Choroid plexus epithelial cell (primary cell): ENCODE data around the gene FAF2.

Experiments used
- DNase-seq: peaks from one replicate; pipeline ENCODE4 v3.0.0-alpha.2; 2010; ENCODE audit warnings: low read depth
- H3K4me3 ChIP-seq: 2 replicates; pipeline ENCODE4 v1.5.1; 2011; ENCODE audit warnings: low read depth, mild to moderate bottlenecking, control low read depth, low read length, moderate library complexity
- TF ChIP-seq, protein P1 (sequence below): conservative IDR thresholded peaks from 2 replicates; pipeline ENCODE4 v1.5.1; 2011; ENCODE audit warnings: low read depth, mild to moderate bottlenecking, control low read depth, inconsistent platforms, low read length, moderate library complexity

FAF2 gene

DNA sequence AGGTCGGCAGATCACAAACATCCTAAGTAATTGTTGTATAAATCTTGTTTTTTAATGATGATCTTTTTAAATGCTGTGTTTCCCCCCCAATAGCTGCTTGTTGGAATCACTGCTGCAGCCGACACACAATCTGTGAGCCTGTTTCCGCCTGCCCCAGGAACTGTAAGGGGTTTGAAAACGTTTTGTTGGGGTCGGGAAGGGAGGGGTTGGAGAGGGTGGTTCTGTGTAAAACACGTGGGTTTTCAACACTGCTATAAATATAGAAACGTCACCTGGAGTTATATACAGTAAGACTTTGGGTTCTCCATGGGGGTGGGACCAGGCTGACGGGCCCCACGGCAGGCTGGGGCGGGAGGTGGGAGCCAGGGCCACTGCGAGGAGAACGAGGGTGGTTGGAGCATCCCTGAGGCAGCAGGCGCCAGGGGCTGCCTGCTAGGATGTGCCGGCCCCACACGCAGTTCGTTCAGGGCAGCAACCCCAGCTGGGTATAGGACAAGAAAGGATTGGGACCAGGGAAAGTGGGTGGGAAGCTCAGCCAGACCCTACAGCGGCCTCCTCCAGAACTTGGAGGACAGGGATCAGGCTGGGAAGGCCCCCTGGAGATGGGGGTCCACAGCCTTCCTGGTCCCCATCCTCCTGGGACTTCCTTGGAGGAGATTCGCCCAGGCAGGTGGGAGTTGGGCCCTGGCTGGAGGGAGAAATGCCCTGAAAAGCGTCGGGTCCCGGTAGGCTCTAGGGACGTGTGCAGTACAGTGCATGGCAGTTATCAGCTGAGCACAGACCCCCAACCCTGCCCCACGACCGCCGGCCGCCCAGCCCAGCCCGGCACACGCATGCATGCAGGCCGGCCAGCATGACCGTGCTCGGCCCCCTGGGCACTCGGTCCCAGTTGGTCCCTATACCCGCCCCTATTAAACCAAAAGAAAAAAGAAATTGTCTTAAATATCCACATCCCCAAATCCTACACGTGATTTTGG, 79.3 kb downstream of the FAF2 start:
- H3K4me3 ChIP-seq: no peak overlapping the region
- DNase-seq: no peak
- TF ChIP-seq, protein P1, sequence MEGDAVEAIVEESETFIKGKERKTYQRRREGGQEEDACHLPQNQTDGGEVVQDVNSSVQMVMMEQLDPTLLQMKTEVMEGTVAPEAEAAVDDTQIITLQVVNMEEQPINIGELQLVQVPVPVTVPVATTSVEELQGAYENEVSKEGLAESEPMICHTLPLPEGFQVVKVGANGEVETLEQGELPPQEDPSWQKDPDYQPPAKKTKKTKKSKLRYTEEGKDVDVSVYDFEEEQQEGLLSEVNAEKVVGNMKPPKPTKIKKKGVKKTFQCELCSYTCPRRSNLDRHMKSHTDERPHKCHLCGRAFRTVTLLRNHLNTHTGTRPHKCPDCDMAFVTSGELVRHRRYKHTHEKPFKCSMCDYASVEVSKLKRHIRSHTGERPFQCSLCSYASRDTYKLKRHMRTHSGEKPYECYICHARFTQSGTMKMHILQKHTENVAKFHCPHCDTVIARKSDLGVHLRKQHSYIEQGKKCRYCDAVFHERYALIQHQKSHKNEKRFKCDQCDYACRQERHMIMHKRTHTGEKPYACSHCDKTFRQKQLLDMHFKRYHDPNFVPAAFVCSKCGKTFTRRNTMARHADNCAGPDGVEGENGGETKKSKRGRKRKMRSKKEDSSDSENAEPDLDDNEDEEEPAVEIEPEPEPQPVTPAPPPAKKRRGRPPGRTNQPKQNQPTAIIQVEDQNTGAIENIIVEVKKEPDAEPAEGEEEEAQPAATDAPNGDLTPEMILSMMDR: no peak

DNA sequence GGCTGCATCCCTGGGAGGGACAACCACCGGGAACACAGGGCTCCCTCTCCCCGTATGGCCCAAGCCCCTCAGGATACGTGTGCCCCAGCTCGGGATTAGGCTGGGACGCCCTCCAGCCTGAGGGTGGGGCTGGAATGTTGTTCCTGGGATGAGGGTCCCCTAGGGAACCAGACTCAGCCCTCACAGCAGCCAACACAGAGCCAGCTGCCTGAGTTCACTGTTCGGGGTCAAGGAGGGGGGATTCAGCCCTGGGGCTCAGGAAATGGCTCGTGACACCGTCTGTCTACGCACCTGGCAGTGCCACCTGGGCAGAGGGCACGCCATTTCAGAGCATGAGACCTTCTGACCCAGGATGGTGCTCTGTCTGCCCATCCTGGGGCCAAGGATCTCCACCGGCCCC, 80.1 kb downstream of the FAF2 start:
- H3K4me3 ChIP-seq: no peak overlapping the region
- TF ChIP-seq, protein P1: no peak
- no peak for DNase-seq

DNA sequence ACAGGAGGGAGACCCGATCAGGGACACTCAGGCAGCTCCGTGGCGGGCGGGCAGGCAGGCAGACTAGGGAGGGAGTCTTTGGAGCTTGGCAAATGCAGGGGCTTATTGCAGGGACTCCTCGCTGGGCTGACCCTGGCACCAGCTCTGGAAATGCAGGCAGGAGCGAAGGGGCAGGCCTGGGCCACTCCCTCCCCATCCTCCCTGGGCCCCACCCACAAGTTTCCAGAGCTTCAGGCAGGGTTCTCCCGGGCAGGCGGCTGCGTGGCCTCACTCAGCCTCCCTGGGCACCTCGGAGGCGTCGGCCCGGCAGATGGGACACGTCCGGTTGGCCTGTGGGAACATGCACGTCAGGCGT, 80.6 kb downstream of the FAF2 start:
- DNase-seq: no peak
- TF ChIP-seq, protein P1: no peak

DNA sequence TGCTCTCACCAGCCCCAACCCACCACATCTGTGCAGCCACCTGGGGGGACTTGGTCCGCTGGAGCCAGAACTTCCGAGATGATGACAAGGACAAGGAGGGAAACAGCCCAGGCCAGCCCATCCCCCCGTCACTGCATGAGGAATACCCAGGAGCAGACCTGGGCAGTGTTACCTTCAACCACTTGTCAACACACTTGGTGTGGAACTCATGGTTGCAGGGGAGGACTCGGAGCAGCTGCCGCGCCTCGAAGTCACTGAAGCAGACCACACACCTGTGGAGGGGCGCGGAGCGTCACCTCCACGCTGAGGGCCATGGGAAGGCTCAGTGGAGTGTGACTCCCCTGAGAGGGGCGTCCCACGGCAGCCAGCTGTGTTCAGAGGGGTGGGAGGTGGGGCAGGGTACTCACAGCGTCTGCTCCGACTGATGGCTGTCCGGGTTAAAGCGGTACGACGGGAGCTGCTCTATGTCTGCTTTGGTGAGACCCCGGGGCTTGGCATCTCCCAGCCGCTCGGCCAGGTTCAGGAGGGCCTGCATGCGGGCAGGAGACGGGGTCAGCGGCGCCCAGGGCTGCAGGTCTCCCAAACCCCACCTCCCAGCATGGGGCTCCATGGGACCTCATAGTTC, 81.0 kb downstream of the FAF2 start:
- TF ChIP-seq, protein P1: no peak
- no peak for DNase-seq
- H3K4me3 ChIP-seq: no peak overlapping the region

More for the DNA sequence above, 80.6 kb downstream of the FAF2 start:
- H3K4me3 ChIP-seq: no peak overlapping the region

DNA sequence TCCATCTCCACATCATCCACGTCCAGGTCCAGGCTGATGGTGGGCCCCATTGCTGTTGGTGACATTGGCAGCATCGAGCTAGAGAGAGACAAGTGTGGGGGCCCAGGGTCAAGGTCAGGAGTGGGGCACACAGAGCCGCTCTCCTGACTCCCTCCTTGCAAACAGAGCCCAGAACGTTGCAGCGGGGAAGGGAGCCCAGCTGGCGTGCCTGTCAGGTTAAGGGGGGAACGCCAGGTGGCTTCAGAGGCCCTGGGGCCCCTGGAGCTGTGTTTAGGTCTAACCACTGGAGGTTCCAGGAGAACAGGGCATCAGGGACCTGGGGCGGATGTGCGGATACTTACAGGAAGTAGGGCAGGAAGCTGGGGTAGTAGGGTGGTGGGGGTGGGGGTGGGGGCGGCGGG, 81.6 kb downstream of the FAF2 start:
- DNase-seq: no peak
- TF ChIP-seq, protein P1: no peak
- H3K4me3 ChIP-seq: no peak overlapping the region

DNA sequence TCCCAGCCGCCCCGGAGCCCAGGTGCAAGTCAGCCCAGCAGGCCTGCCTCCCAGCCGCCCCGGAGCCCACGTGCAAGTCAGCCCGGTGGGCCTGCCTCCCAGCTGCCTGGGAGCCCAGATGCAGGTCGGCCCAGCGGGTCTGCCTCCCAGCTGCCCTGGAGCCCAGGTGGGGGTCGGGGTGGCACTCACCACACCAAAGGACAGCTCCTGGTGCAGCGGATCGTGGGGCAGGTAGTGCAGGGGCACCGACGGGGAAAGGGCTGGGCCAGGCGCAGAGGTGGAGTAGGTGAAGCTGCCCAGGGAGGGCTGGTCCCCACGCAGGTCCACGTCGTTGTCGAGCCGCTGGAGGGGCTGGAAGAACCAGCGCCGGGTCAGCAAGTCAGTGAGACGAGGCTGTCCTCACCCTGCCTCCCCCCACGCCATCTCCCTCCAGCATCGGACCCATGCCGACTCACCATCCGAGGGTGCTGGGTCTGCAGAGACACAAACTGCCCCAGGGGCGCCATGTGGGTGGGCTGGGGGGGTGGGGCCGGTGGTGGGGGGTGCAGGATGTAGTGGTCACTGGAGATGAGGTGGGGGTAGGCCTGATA, 82.3 kb downstream of the FAF2 start:
- H3K4me3 ChIP-seq: no peak overlapping the region
- no peak for DNase-seq
- TF ChIP-seq, protein P1: no peak
